GM19438 (cell line): Measurements from ENCODE around the gene EPS8L2.
A peak's percentile ranks its signal among the peaks of the same experiment; 100 is the strongest.

Experiments used
- ATAC-seq: cut with Tn5 transposase; IDR thresholded peaks from one replicate; pipeline ENCODE4 v1.9.1; 2021; ENCODE audit warnings: low read depth; ENCODE audit not compliant: unreplicated experiment

The EPS8L2 gene

DNA sequence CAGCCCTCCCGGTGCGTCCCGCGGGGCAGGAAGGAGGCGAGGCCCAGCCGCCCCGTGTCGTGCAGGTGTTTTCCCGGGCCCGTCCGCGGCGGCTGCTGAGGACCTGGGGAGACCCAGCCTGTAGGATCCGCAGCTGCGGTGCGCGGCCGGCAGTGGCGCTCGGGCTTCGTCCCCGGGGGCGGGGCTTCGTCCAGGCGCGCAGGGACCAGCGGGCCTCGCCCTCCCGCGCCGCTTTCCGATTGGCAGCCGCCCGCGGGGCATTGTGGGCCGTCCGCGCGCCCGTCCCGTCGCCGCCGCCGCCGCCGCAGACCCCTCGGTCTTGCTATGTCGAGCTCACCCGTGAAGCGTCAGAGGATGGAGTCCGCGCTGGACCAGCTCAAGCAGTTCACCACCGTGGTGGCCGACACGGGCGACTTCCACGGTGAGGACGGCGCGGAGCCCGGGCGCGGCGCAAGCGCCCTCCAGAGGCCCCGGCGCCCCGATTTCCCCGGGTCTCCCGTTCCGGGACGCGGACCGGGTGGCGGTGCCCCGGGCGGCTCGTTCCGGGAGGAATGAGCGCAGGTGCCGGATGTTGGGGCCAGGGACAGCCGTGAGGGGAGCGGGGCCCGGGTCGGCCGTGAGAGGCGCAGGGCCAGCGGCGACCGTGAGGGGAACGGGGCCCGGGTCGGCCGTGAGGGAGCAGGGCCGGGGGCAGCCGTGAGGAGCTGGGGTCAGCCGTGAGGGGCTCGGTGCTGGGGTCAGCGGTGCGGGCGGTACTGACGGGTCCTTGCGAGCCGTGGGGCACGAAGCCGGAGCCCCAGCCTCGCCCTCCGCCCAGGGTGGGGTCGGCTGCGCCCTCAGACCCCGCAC lies 41.4 kb downstream of the EPS8L2 start, which contains the start of gene TALDO1:
TSS of gene TALDO1 (plus strand) at position 307 of the 849 bp plus-strand sequence. CDS start at position 325, 18 bp downstream.
- ATAC-seq = peak; percentile 77

DNA sequence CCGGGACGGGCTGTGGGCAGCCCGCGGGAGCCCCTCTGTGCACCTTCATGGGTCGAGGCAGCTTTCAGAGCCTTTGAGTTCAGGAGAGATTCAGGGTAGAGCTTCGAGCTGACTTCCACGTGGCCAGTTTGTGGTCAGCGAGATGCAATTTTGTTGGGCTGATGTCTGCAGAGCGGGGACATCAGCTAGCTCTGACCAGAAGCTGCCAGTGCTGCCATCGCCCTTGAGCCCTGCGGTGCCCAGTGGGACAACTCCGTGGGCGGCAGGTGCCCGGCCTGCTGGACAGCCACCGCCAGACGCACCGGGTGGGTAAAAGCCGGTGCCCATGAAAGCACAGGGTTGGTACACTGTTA lies 42.0 kb downstream of the EPS8L2 start:
- peak; percentile 21 for ATAC-seq

DNA sequence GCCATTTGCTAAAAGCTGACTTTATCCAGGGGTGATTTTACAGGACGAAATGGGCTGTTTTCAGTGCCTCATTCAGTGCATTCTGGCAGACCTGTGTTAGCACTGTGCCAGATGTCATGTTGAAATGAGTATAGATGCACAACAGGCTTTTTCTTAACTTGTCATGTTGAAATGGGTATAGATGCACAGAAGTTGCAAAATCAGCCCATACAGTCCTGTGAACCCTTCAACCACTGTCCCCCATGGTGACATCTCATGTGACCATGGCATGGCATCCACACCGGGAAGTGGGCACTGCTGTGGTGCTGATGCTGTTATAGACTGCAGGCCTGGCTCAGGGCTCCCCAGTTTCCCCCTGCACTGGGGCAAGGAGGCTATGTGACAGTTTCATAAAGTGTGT lies 43.7 kb downstream of the EPS8L2 start:
- ATAC-seq = no peak

DNA sequence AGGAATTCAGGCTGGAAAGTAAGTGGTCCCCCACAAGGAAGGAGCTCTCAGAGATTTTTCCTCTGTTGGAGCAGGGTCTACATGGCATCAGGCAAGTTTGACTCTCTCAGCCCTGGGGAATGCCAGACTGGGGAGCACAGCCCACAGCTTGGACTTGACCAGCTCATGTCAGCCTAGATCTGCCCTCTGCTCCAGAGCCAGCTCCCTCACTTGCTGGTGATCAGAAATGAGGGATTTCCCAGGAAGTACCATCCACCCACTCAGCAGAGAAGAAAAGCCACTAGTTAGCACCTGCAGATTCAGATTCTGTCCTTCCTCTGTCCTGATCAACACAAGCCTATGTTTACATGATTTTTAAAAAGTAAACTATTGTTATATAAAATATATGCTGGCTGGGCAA lies 54.2 kb downstream of the EPS8L2 start:
- ATAC-seq = no peak

DNA sequence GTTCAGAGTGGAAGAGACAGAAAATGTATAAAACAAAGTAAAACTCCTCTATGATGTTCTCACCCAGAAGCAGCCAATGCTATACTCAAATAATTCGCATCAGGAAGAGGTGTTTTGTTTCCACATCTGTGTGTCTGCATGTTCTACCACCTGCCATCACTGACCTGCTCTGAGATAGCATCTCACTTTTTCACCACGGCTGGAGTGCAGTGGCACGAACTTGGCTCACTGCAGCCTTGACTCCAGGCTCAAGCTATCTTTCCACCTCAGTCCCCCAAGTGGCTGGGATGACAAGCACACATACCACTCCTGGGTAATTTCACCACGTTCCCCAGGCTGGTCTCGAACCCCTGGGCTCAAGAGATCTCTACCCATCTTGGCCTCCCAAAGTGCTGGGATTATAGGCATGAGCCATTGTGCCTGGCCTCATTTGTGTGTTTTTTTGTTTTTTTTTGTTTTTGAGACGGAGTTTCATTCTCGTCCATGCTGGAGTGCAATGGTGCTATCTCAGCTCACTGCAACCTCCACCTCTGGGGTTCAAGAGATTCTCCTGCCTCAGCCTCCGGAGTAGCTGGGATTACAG lies 55.6 kb downstream of the EPS8L2 start:
- no peak for ATAC-seq

DNA sequence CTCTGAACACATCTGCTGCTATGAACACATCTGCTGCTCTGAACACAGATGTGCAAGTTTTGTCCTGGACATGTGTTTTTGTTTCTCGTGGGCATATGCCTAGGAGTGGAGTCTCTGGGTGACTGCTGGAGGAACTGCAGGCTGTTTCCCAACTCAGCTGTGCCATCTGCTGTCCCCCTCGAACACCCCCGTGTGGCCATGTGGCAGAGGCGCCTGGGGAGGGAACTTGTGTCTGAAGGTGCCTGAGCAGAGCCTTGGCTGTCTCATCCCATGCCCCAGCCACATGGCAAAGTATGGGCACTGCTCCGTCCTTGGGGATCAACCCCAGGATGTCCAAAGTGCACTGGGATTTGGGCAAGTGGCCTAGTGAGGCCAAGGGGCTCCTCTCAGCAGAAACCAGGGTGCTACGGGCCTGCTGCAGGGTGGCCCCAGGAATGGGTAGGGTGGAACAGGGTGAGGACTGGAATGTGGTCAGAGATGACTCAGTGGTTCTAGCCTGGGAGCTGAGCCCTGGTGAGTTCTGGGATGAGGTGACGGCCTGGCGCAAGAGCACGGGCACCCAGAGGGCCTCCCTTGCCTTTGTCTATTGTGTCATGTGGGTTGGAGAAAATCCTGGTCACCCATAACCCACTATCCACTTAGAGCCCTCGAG lies 56.5 kb downstream of the EPS8L2 start:
- no peak for ATAC-seq

DNA sequence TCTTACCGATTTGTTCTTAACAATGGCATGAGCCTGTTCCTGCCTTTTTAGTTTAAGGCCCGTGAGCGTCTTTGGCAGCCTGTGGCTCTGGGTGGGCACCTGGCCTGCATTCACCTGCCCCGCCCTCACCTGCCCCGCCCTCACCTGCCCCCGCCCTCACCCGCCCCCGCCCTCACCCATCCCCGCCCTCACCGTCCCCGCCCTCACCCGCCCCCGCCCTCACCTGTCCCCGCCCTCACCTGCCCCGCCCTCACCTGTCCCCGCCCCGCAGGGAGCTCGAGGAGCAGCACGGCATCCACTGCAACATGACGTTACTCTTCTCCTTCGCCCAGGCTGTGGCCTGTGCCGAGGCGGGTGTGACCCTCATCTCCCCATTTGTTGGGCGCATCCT lies 57.0 kb downstream of the EPS8L2 start:
- ATAC-seq = no peak

DNA sequence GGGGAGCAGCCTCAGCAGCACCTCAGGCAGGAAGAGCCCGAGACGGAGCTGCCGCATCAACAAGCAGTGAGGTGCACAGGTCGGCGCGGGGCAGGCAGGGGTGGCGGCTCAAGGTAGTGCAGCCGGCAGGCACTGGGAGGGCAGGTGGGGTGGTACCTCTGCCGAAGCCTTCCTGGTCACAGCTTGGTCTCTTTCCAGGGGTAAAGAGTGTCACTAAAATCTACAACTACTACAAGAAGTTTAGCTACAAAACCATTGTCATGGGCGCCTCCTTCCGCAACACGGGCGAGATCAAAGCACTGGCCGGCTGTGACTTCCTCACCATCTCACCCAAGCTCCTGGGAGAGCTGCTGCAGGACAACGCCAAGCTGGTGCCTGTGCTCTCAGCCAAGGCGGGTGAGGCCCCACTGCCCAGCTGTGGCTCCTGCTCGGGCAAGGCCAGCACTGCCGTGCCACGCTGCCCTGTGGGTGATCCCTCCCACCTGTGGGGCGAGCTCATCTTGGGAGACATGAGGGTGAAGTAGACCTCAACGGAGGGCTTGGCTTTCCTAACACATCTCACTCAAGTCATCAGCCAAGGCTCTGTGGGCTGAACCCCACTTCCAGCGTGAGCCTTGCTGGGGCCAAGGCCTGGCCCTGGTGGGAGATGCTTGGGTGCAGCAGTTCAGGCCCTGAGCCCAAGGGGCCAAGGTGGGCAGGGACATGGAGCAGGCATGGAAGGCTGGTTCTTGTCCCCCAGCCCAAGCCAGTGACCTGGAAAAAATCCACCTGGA lies 57.7 kb downstream of the EPS8L2 start:
- ATAC-seq = no peak

DNA sequence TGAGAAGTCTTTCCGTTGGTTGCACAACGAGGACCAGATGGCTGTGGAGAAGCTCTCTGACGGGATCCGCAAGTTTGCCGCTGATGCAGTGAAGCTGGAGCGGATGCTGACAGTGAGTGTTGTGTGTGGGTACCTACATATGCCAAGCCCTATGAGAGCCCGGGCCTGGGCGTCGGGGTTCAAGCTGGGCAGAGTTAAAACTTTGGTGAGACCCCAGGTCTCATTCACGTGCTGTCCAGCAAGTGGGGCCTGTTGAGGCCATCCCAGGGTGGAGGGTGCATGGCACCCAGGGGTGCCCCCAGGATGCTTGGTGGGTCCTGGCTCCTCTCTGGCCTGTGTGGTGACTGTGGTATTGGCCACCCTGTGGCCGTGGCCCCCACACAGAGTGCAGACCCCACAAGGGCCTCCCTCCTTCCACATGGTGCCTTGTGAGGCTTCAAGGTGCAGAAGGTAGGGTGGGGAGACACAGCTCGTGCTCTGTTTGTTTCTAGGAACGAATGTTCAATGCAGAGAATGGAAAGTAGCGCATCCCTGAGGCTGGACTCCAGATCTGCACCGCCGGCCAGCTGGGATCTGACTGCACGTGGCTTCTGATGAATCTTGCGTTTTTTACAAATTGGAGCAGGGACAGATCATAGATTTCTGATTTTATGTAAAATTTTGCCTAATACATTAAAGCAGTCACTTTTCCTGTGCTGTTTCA lies 58.4 kb downstream of the EPS8L2 start:
- no peak for ATAC-seq

DNA sequence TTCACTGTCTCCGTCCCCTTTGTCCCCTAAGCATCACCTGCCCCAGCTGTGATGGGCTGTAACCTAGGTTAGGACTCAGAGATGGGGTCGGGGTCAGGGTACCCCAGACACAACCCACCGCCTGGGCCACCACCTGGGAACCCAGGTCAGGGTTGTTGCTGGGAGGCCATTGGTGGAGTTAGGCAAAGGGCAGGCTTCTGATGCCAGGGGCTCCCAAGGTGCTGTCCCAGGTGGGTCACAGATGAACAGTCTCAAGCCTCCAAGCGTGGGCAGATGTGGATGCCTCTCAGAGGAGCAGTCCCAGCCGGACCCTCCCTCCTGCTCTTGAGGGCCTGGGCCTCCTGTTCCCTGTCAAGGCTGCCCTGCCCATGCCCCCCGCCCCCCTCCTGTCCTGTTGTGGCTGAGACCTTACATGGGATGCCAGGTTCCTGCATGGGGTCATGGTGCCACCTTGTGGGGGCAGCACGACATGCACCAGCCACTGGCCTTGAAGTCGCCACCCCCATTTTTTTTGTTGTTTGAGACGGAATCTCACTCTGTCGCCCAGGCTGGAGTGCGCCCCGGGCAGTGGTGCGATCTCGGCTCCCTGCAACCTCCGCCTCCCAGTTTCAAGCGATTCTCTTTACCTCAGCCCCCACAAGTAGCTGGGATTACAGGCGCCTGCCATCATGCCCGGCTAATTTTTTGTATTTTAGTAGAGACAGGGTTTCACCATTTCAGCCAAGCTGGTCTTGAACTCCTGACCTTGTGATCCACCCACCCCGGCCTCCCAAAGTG lies 59.2 kb downstream of the EPS8L2 start:
- no peak for ATAC-seq

DNA sequence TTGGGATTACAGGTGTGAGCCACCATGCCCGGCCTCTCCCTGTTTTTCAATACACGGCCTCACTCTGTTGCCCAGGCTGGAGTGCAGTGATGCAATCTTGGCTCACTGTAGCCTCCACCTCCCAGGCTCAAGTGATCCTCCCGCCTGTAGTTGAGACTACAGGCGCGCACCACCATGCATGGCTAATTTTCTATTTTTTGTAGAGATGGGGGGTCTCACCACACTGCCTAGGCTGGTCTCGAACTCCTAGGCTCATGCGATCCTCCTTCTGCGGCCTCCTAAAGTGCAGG lies 59.7 kb downstream of the EPS8L2 start:
- no peak for ATAC-seq

DNA sequence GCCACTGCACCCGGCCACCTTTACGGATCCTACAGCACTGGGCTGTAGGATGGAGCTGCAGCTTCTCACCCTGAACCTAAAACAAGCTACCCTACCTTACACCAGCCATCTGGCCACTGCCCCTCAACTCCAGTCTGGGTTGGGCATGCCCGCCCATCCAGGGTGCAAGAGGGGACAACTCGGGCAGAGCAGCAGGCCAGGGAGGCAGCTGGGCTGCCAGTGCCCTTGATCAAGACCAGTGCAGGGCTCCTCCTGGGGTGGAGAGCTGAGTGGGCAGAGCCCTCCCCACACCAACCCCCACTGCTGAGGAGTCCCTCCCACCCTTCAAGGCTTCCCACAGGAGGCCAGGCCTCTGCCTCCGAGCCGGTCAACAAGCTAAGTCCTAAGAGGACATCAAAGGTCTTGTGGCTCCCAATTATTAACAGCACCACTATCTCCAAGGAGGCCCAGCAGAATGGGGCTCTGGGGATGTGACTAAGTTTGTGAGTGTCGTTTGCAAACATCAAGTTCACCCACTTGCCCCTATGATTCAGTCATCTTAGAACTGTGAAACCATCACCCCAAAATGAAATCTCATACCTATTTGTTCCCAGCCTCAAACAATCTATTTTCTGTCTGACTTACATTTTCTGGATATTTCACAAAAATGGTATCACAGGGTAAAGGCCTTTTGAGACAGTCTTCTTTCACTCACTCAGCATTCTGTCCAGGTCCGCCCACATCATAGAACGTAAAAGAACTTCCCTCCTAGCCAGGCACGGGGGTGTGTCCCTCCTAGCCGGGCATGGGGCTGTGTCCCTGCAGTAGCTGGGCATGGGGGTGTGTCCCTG lies 60.3 kb downstream of the EPS8L2 start:
- no peak for ATAC-seq

DNA sequence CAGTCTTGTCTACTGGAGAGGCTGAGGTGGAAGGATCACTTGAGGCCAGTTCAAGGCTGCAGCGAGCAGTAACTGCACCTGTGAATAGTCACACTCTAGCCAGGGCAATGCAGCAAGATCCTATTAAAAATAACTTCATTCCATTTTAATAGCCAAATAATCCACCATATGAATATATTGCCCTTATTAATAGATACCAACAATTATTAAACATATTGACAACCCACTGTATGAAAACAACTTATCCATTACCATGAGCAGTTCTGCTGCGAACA lies 60.8 kb downstream of the EPS8L2 start:
- no peak for ATAC-seq

DNA sequence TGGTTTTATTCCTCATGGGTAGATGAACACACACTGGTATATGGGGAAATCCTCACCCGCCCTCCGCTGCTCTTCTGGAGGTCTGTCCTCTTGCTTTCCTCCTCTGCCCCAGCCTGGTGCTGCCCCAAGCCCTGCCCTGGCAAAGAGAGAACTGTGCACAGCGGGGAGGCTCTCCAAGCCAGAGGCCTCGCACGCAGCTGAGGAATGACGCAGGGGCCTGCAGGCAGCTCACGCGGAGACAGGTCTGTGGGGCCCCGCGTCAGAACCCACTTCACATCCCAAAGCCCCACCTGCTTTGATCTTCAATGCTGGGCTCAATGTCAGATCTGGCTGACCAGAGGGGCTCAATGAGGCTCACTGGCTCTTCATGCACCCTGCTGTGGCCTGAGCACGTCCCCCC lies 61.2 kb downstream of the EPS8L2 start:
- ATAC-seq = no peak

DNA sequence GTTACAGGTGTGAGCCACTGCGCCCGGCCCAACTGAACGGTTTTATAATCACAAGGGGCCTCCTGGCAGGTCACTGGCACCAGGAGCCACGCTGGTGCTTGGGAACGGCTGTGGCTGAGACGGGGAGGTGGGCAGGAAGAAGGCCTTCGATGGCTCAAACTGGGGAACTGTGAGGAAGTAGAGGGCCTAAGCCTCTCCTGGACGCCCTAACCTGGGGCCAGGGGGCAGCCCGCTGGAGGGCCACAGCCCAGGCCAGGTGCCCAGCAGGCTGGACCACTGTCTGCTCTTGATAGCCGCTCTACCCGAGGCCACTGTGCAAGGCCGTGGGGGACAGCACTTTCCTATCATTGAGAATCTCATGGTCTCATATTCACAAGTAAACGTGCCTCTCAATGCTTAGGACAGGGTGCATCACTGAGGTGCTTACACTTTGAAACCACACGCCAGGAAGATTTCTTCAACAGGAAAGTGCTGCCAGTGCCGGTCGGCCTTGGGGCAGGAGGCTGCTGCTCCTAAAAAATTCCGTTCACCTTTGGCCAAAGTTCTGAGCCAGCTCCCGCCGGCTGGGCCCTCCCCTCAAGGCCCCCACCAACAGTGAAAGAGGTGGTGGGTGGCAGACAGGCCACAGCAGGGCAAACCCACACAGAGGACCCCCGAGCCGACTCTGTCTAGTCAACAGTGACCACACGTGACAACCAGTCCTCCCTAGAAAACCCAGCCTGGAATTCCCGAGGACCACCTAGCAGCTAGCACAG lies 64.0 kb downstream of the EPS8L2 start:
- ATAC-seq = no peak

DNA sequence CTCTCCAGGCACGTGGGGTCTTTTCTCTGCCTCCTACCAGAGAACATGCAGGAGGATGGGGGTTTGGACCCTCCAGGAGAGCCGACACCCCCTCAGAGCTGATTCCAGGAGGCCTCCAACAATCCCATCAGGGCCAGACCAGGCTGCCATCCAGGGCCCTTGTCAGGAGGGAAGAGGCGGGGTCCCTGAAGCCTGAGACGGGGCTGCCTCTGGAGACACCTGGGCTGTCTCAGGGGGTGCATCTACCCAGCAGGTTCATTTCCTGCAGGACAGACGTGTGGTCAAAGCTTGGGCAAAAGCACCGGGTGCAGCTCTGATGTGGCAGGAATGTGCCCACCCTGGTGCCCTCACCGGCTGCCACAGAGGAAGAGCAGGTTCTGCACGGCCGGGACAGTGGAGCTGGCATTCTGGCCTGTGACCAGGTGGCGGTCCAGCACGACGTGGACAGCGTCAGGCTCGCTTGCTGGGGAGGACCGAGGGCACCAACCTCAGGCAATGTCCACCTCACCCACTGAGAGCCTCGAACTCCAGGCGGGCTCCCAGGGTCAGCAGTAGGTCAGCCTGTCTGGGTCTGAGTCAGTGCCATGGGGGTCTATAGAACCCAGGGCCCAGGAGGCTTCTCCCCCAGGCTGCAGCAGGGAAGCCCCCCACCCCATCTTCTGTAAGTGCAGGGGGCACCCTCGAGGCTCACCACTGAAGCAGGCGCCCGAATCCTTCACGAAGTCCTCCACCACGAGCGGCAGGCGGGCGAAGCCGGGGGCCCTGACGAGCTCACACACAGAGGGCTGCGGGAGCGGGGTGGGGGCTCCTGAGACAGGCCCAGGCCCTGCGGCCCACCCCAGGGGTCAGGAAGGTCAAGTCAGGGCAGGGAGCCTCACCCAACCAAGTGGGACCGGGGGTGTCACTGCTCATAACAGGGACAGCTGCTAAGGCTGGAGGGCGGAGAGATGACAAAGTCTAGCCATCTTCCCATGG lies 64.9 kb downstream of the EPS8L2 start:
- ATAC-seq = no peak

DNA sequence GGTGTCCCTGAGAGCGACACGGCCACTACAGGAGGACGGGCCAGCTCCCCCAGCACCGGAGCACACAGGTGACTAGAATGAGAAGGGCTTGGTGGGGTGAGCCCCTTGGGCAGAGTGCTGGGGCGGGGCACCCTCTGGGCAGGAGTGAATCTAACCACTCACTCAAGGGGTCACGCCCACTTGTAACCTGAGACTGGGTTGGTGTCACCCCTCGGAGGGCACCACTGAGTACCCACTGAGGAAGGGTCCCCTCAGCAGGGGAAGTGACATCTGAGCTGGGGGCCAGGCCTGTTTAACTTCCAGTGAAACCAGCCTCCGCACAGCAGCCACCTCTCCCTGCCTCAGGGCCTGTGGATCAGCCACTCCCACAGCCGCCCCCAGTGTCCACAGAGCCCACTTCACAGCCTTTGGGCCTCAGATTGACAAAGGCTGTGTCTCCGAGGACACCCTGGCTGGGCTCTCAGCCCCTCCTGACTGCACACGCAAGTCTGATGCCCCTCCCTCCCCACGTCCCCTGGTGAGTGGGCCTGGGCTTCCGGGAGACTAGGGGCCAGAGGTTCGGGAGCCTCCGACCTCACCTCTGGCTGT lies 65.7 kb downstream of the EPS8L2 start:
- ATAC-seq = no peak
